GM18526 (cell line): ENCODE results near the gene STK16.

Experiments
- POLR2A ChIP-seq: IDR thresholded peaks from 3 replicates; pipeline ENCODE4 v1.6.1; 2011; ENCODE audit not compliant: insufficient read length; ENCODE audit errors: extremely low read depth

STK16 gene

DNA sequence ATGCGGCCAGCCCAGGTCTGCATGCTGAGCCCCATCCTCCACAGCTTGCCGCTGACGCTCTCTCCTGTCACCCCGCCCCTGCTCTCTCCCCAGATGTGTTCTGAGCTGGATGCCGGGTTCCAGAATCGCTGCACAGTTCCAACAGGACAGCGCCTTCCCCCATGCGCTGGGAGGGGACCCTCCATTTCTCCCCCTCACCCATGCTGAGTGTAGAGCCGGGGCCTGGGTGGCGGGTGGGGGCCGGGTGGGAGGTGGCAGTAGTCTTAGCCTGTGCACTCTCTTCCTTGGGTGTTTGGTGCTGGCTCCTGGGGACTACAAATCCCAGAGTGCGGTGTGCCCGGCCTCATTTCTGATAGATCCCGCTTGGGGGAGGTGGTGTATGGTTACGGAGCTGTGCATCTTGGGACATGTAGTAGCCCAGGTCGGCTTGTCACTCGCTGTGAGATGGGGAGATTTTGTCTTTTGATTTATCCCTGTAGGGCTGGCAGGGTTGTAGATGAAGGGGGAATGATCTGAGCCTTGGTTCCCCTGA, 40.7 kb downstream of the STK16 start:
- no peak for TF ChIP-seq POLR2A

DNA sequence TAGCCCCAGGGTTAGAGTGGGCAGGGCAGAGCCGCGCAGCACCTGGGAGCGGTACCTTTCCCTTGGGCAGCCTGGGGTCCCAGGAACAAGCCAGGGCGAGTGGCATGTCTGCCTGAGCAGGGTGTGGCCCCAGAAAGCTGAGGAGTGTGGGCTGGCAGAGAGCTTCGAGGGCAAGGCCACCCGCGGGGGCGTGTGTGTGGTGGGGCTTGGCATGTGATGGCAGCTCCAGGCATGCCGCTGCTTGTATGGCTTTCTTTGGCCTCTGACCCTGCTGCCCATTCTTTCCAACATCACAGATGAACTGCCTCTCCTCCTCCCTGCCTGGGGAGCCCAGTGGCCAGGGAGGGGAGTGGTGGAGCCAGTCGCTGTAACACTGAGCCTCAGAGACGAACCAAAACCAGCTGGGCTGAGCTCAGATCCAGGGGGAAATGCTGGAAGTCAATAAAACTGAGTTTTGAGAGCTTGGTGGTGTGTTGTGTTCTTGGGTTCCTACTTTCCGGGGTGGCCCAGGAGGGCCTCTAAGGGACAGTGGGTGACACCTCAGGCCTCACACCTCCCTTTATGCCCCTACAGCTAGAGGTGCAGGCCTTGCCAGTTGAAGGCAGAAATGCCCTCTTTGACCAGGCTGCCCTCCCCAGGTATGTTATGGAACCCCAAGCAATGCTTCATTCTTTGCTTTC, 41.3 kb downstream of the STK16 start:
- no peak for TF ChIP-seq POLR2A

DNA sequence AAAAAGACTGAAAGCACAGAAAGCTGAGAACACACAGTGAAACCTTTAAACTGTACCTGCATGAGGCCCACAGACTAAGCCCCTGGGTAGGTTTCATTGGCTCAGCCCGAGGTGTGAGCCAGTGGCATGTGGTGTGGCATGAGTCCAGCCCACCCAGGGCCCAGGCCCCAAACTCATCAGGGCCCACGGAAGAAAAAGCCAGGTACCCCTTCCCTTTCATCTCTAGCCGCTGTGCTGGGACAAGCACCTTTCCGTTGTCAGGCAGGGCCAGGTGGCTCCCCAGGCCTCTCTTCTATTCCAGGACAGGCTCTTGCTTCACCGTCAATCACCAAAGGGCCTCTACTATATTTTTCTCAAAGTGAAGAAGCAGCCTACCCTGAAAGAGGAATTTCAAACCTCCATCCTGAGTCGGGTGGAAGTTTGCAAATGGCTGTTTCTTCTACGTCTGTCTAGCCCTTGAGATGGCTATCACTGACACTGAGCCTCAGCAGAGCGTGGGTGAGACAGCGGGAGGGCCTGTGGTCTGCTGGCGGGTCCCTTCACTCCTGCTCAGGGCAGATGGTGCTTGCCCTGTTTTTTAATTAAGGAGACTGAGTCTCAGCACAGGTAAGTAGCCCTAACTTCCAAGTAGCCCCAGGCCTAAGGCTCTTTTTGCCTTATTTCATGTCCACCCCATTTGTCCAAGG, 42.4 kb downstream of the STK16 start:
- TF ChIP-seq POLR2A = no peak

DNA sequence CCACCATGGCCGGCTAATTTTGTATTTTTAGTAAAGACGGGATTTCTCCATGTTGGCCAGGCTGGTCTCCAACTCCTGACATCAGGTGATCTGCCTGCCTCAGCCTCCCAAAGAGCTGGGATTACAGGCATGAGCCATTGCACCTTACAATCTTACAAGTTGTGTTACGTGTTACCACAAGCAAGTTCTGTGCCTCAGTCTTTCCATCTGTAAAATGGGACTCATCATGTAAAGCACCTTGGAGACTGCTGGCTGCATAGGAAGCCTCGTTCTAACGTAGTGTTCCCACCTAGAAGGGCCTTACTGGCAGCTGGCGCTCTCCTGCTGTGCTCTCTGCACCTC, 43.9 kb downstream of the STK16 start:
- TF ChIP-seq POLR2A = no peak

DNA sequence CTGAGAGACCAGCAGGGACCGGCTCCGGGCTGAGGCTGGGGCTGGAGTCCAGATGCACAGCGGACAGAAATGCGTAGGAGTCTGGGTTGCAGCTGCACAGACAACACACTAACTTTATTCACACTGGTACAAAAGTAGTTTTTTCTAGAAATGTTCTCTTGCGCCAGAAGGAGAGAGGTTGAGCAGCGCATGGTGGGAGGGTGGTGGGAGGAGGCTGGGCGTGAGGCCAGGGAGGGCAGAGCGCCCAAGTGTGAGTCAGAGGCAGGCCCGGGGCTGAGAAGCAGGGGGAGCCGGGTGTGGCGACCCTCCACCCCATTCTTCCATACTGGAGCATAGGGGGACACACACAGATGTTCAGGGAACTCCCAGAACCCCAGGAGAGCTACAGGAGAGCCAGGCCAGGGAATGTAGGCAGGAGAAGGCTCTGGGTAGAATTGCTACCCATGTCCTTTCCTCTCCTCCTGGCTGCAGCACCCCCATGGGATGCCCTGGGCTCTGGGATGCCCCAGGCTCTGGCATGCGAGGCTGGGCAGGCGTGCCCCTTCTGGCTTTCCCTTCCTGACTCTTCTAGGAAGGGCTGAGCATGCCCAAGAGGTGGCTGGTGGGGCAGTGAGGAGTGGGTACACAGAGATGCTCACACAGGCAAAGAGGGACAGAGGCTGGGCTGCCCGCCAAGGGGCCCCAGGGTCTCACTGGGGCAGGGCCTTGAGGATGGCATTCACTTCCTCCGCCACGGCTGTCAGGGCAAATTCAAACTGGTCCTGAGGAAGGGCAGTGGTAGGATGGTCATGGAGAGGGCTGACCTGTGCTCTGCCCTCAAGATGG, 44.5 kb downstream of the STK16 start:
- no peak for TF ChIP-seq POLR2A

DNA sequence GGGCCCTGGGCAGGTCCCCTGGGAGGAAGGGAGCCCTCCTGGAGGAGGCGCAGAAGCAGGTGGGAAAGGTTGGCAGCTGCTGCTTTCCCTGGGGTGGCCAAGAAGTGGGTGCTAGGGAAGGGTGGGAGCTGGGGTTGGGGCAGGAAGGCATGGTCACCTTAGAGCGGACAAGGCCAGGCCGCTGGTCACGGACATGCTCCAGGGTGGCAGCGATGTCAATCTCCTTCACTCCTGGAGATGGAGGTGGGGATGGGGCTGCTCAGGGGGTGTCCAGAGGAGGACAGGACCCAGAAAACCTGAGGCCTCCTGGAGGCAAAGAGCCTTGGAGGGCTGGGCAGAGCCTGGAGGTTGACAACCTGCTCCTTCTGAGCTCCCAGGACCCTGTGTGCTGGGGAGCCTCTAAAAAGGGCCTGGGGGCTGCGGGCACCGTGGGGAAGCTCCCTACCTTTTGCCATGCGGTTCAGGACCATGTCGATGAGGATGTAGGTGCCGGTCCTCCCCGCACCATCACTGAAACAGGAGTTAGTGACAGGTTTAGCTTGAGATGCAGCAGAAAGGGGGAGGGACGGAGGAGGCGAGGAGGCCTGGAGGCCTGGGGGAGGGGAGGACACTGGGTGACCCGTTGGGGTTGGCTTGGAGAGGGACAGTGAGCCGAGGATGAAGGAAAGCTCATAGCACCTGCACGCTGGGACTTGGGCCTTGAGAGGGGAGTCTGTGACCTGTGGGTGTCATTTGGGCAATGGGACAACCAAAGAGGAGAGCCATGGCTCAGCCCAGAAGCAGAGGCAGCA, 45.3 kb downstream of the STK16 start:
- no peak for TF ChIP-seq POLR2A

DNA sequence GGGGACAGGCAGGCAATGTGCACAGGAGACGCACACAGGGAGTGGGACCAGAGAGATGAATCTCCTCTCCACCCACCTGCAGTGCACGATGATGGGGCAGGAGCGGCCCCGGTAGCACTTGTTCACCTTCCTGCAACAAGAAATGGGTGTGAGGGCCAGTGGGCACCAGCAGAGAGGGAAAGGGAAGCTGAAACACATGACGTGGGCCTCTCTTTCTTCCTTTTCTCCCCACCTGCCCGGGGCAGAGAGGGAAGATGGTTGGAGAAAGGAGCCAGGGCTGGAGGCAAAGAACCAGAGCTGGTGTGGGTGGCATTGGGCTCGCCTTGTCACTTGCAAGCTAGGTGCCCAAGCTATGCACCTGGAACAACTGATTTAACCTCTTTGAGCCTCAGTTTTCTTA, 46.1 kb downstream of the STK16 start:
- TF ChIP-seq POLR2A = no peak

DNA sequence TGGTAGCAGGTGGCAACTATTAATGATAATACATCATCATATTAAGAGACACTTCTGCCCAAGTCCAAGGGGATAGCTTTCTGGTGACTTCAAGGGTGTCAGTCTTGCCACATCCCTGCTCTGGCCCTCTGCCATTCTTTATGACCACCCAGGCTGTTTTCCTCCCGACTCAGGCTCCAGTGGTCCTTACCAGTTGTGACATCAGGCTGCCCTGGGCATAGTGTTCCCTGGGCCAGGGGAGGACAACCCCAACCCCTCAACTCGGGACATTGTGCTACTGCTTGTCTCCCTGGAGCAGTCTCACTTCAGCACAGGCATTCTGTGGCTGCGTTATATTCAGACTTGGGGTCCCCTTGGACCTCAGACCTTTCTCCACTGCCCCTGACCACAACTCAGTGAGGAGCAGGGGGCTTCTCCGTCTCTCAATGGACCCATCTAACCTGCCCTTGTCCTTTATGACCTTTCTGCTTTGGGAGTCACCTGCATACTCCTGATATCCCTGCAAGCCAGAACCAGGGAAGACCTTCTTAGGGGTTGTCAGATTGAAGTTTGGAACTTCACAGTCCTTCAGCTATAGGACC, 46.7 kb downstream of the STK16 start:
- no peak for TF ChIP-seq POLR2A

DNA sequence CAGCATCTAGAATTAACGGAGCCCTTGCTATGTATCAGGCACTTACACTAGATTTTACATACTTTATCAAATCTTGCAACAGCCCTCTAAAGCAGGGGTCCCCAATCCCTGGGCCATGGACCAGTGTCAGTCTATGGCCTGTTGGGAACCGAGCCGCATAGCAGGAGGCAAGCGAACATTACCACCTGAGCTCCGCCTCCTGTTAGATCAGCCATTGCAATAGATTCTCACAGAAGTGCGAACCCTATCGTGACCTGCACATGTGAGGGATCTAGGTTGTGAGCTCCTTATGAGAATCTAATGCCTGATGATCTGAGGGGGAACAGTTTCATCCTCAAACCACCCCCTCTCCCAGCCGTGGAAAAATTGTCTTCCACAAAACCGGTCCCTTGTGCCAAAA, 47.3 kb downstream of the STK16 start:
- no peak for TF ChIP-seq POLR2A

DNA sequence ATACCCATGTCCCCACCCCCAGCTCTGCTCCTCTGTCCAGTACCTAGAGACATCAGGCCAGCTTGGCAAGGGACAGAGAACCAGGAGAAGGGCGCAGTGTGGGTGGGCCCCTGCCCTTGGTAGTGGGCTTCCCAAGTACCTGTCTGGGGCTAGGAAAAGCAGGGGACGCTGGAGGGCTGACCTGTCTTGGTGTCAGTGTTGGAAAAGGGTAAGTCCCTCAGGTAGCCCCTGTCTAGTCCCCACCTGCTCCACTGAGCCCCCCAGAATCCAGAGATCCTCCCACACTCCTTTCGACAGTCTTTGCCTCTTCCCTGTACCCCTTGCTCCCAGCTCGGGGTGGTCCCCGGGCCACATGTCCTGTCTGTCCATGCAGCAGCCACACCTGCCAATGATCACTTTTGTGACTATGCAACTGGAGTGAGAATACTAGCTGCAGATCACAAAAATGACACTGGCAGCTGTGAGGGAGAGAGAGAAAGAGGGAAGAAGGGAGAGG, 48.5 kb downstream of the STK16 start:
- no peak for TF ChIP-seq POLR2A

DNA sequence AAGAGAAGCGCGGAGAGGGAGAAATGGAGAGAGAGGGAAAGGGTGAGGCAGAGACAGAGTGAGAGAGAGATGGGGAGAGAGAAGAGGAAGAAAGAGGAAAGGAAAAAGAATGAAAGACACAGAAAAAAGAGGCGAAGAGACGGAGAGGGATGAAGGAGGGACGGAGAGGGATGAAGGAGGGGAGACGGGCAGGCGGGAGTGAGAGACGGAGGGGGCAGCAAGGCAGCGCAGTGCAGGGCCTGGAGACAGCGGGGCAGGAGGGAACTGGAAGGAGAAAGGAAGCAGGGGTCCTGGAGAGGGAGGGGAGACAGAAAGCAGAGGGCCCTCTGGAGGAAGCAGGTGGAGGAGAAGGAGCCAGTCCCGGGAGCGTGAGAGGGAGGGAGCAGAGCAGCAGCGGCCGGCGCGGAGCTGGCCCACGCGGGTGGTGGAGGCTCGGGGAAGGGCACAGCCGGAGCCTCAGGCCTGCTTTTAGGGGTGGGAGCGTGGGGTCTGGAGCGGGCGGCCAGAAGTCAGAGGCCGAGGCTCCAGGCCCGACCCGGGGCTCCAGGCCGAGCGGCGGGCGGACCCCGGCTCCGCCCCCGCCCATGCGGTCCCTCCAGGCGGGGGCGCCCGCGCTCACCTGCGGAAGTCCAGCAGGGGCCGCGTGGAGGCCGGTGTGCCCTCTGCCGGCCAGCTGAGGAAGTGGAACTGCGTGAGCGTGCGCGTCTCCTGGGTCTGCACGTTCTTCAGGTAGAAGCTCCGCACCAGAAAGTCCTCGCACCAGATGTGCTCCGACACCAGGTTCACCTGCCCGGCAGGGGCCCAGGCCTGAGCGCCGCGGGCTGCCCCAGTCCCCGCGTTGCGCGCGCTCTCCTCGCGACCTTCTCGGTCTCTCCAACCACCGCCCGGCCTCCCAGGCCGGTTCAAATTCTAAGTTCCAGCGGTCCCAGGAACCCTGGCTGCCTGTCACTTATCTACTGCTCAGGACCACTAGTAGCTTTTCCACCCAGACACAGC, 49.4 kb downstream of the STK16 start:
- TF ChIP-seq POLR2A = peak; percentile 52

DNA sequence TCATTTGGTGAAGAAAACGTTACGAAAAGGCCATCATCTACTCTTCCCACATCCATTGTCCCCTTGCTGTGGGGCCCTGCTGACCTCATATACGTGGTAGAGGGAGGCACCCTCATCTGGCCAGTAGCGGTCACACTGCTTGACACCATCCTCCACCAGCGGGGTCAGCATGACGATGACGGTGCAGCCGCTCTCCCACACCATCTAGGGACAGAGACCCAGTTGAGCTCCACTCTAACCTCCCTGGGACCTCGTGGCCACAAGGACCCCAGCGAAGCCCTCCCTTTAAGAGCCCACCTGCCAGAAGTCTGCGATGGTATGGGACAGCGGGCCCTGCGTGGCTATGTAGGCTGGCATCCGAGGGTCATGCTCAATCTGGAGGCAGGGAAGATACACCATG, 50.9 kb downstream of the STK16 start:
- TF ChIP-seq POLR2A = no peak

DNA sequence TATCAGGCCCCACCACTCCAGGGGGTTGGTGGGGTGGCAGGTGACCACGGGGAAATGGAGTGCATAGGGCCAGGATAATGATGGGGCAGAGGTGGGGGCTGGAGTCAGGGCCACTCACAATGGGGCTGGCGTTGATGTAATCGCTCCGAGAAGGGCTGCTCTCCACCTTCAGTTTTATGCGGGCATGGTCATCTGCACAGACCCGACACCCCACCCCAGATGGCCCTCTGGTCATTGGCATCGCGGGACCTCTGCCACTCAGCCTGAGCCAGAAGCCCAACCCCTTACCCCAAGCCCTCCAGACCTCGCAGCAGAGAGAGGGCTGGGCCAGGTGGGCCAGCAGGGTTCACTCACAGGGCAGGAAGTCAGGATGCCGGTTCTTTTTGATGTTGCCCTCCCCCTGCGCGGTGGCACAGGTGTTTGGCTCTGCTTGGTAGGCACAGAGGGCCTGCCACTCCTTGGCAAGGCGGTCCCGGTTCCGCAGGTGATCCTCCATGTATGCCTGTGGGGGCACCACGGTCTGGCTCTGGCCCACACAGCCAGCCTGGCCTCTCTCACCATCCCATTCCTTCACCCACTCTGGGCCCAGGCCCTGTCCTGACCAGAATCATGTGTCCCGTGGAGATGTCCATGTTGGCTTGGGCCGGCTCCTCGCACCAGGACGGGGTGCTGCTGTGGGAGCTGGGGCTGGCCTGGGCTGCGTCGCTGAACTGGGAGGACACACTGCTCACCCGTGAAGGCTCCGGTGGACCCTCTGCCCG, 51.5 kb downstream of the STK16 start:
- TF ChIP-seq POLR2A = no peak
